MV-4-11 (cell line): ENCODE data around the gene SMC6.

Source experiments
- DNase-seq: peaks from one replicate; lab custom pipeline; 2025; lab: John Stamatoyannopoulos, UW

Gene SMC6

DNA sequence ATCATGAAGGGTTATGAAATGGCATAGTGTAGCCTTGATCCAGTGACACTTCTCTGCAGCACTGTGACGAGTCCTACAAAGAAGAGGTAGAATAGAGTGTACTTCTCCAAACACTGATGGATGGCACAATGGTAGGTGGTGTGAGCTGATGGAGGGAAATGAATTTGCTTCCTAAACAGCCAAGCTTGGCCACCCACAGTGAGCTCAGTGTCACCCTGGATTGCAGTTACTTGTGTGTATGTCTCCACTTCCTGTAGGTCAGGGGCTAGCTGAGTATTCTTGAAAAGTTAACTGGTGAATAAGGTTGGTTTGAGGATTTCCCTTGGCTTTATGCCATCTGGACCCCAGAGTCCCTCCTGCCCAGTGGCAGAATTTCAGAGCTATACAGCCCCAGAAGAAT lies 137.2 kb downstream of the SMC6 start:
- no peak for DNase-seq

DNA sequence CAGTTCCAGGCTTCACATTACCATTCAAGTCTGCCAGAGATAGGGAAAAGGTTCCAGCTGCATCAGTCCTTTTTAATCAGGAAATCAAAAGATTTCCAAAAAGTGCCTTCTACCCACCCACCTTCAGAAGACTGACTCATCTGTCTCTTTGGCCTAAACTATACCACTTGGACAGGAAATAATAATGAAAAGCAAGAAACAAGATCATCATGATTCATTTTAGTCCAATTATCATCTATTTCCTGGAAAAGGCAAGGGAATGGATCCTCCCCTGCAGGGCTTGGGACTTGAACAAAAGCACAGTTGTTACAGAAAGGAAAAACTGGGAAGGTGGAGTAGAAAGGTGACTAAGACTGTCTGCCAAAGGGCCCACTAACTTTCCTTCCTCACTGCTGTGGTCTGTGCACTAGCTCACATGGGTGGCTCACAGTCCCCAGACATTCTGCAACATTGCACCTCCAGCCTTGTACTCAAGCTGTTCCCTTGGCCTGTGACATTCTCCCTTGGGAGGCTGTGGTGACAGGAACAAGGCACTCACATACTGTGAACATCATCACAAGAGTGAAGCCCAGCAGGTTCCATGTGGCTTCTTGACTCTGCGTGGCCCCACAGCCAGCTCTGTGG lies 137.8 kb downstream of the SMC6 start:
- DNase-seq: no peak

DNA sequence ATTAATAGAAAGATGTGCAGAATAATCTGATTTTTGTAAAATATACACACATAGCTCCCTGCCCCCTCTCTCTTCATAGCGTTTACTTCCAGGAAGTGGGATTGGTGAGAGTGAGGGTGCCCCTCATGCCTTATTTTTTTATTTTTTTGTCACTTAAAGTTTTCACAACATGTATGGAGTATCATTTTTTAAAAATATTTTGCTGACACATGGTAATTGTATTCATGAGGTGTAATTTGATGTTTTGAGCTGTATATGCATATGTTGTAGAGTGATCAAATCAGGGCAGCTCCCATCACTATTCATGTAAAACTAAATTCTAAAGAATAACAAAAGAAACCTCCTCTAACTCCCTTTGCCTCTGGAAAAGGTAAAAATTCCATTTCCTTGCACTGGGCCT lies 138.5 kb downstream of the SMC6 start:
- no peak for DNase-seq

DNA sequence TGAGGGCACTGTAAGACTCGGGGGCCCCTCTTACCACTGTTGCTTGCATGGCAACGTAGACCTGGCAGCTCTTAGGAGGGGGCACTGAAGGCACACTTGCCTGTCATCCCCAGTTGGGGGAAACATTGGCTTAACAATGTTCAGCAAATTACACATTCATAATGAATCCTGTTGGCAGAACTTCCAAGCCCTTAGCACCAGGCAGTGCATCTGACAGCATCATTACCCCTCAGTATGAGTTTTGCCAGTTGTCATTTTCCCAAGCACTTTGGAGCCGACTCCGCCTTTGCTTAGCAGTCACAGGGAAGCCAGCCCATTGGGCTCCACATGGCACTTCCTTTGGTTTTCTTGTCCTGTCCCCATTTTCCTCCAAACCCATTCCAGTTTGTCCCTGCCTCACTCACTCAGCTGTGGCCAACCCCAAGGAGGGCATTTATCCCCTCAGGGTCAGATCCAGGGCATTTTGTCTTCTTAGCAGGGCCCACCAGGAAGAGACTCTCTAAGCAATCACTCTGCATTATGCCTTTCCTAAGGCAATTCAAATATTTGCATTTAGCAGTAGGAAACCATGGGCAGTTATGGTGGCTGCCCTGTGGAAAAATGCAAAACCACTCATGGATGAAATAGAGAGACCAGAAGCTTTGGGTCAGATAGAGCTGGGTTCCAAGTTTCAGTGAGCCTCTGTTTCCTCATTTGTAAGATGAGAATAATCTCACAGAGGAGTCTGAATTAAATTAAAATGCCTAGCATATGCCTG lies 139.3 kb downstream of the SMC6 start:
- DNase-seq: no peak
